ENCODE measurements around the gene CREB3L1.
"Not testable (repeated sequence)": the region's sequence is repeated elsewhere in the genome, so short reads cannot be mapped to it uniquely, and the experiment has no call there.

CREB3L1 gene

DNA sequence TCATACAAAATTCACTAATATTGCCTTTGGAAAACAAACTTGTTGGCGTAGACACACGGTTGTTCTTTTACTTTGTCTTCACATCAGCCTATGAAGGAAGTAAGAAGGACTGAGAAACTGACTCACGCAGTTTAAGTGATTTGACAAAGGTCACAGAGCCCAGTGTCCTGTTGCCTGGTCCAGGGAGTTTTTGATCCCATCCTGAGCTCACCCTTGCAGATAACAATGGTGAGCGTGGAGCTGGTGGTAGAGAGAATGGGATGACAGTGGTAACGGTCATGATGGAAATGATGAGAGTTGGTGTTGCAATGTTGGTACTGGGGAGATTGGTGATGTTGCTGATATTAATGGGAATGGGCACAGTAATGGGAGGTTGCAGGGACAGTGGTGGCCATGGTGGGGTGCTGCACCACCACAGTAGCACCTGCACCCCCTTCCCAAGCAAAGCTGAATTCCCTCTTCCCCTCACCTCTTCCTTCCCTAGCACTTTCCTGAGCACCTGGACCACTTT, 22.0 kb downstream of the CREB3L1 start:
- DNase-seq = no peak
- 100% methylated on average over 5 of the region's 5 CpGs for WGBS (ENCODE audit: insufficient coverage)
- Histone ChIP-seq H3K4me3 (ENCODE audit: control insufficient read depth in 1 of 7, extremely low read depth in 1 of 7, insufficient read depth in 4 of 7, low read depth in 2 of 7, low read length in 6 of 7) (no peak overlapping the region), H3K9me3 (ENCODE audit: control extremely low read depth in 1 of 5, control insufficient read depth in 4 of 5, insufficient read depth in 2 of 5, low read depth in 1 of 5, low read length in 4 of 5) (no peaks in the 10 kb centered on the region), H3K27me3 (replicated peaks in 2 of 5; ENCODE audit: control insufficient read depth in 4 of 5, insufficient read depth in 5 of 5, low read length in 4 of 5) (peaks cover 0 to 21% (median 9%) of the 10 kb centered on the region in 5 experiments), H3K36me3 (ENCODE audit: control insufficient read depth in 4 of 4, insufficient read depth in 4 of 4, low read length in 3 of 4) (no peaks in the 10 kb centered on the region), H3K27ac (ENCODE audit: insufficient read depth in 1 of 2, low read depth in 1 of 2, low read length in 2 of 2, poor library complexity in 1 of 2, severe bottlenecking in 2 of 2) (no peak overlapping the region), H3K4me1 (ENCODE audit: control extremely low read depth in 1 of 4, control insufficient read depth in 4 of 4, insufficient read depth in 4 of 4, low read length in 3 of 4) (peaks cover 1 to 21% (median 16%) of the 10 kb centered on the region in 4 experiments)
- ChIA-PET CTCF (interaction anchor here (1.1 to 6.8 kb wide), 5 partner anchors 9 to 66 kb away, joined by 3 to 50 read pairs (median 4); no protein-coding TSS in a partner anchor), POLR2A (no interaction called here)

DNA sequence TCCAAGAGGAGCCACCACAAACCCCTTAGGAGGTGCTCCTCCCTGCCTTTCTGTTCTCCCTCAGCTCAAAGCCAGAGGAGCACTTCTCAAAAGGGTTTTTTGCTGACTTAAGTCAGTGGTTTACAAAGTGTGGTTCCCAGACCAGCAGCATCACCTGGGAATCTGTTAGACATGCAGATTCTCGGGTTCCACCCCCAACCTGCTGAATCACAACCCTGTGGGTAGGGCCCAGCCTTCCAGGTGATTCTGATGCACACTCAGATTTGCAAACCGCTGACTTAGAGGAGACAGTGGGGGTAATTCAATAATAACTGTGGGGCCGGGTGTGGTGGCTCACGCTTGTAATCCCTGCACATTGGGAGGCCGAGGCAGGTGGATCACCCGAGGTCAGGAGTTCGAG, 22.8 kb downstream of the CREB3L1 start:
- ChIA-PET CTCF (interaction anchor here (1.1 to 6.8 kb wide), 5 partner anchors 9 to 65 kb away, joined by 3 to 50 read pairs (median 4); no protein-coding TSS in a partner anchor), POLR2A (no interaction called here)
- 94% methylated on average over 7 of the region's 7 CpGs for WGBS (ENCODE audit: insufficient coverage)
- Histone ChIP-seq H3K36me3 (ENCODE audit: control insufficient read depth in 4 of 4, insufficient read depth in 4 of 4, low read length in 3 of 4) (no peaks in the 10 kb centered on the region), H3K4me3 (ENCODE audit: control insufficient read depth in 1 of 7, extremely low read depth in 1 of 7, insufficient read depth in 4 of 7, low read depth in 2 of 7, low read length in 6 of 7) (no peak overlapping the region), H3K4me1 (ENCODE audit: control extremely low read depth in 1 of 4, control insufficient read depth in 4 of 4, insufficient read depth in 4 of 4, low read length in 3 of 4) (peaks cover 1 to 17% (median 13%) of the 10 kb centered on the region in 4 experiments), H3K27ac (ENCODE audit: insufficient read depth in 1 of 2, low read depth in 1 of 2, low read length in 2 of 2, poor library complexity in 1 of 2, severe bottlenecking in 2 of 2) (no peak overlapping the region), H3K9me3 (ENCODE audit: control extremely low read depth in 1 of 5, control insufficient read depth in 4 of 5, insufficient read depth in 2 of 5, low read depth in 1 of 5, low read length in 4 of 5) (no peaks in the 10 kb centered on the region), H3K27me3 (replicated peaks in 2 of 5; ENCODE audit: control insufficient read depth in 4 of 5, insufficient read depth in 5 of 5, low read length in 4 of 5) (peaks cover 0 to 21% (median 9%) of the 10 kb centered on the region in 5 experiments)
- DNase-seq = no peak

DNA sequence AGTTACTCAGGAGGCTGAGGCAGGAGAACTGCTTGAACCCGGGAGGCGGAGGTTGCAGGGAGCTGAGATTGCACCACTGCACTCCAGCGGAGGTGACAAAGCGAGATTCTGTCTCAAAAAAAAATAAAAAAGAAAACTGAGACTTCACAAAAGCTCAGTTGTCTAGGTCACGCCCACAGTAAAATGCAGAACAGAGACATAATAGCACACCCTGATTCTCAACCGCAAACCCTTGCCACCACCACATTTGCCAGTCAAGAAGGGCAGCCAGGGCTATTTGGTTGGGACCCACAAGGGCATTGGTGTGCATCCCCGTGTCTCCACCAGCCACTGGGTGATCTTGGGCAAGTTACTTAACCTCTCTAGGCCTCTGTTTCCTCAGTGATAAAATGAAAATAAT, 25.4 kb downstream of the CREB3L1 start:
- DNase-seq = no peak
- Histone ChIP-seq H3K4me3 (ENCODE audit: control insufficient read depth in 1 of 7, extremely low read depth in 1 of 7, insufficient read depth in 4 of 7, low read depth in 2 of 7, low read length in 6 of 7) (no peak overlapping the region), H3K27me3 (replicated peaks in 2 of 5; ENCODE audit: control insufficient read depth in 4 of 5, insufficient read depth in 5 of 5, low read length in 4 of 5) (peaks cover 0 to under 1% (median 0%) of the 10 kb centered on the region in 5 experiments), H3K9me3 (ENCODE audit: control extremely low read depth in 1 of 5, control insufficient read depth in 4 of 5, insufficient read depth in 2 of 5, low read depth in 1 of 5, low read length in 4 of 5) (no peaks in the 10 kb centered on the region), H3K36me3 (ENCODE audit: control insufficient read depth in 4 of 4, insufficient read depth in 4 of 4, low read length in 3 of 4) (no peaks in the 10 kb centered on the region), H3K4me1 (ENCODE audit: control extremely low read depth in 1 of 4, control insufficient read depth in 4 of 4, insufficient read depth in 4 of 4, low read length in 3 of 4) (peaks cover 0 to 4% (median 0%) of the 10 kb centered on the region in 4 experiments), H3K27ac (ENCODE audit: insufficient read depth in 1 of 2, low read depth in 1 of 2, low read length in 2 of 2, poor library complexity in 1 of 2, severe bottlenecking in 2 of 2) (no peak overlapping the region)
- WGBS (ENCODE audit: insufficient coverage) = 92% methylated on average over 6 of the region's 7 CpGs
- CTCF ChIA-PET = interaction anchor here (2.8 kb wide), 1 partner anchor 61 kb away, joined by 13 read pairs; no protein-coding TSS in a partner anchor
- POLR2A ChIA-PET = no interaction called here

DNA sequence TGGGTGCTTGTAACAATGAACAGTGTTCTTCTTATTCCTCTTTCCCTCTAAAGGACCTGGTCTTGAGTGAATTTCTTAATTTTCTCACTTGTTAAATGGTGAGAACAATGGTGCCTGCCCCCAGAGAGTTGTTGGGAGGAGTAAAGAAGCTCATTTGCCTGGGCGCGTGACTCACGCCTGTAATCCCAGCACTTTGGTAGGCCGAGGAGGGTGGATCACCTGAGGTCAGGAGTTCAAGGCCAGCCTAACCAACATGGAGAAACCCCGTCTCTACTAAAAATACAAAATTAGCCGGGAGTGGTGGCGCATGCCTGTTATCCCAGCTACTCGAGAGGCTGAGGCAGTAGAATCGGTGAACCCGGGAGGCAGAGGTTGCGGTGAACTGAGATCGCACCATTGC, 26.6 kb downstream of the CREB3L1 start:
- CTCF ChIA-PET = interaction anchor here (0.9 to 2.8 kb wide), 9 partner anchors 8 to 179 kb away, joined by 3 to 13 read pairs (median 3); partner anchors contain the start of gene CREB3L1
- POLR2A ChIA-PET = not testable (repeated sequence)

DNA sequence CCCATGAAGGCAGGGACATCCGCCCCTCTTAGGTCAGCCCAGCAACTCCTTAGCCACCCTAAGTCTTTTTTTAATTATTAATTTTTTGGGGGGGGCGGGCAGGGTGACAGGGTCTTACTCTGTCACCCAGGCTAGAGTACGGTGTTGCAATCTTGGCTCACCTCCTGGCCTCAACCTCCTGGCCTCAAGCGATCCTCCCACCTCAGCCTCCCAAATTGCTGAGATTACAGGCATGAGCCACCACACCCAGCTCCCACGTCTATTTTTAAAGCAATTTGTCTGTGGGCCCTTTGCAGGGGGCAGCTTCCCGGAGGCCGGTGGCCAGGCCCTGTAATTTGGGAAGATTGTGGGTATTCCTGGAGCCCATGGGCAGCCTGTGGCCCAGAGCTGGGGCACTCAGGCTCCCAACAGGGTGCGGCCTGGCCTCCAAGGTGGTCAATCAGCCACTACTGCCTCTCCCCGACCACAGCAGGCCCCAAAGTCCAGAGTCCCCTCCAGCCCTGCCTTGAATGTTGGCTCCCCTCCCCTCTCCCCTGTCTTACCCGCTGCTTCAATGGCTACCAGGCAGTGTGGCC, 27.2 kb downstream of the CREB3L1 start:
- CTCF ChIA-PET = interaction anchor here (0.9 to 2.8 kb wide), 9 partner anchors 9 to 180 kb away, joined by 3 to 13 read pairs (median 3); partner anchors contain the start of gene CREB3L1
- Histone ChIP-seq H3K27me3 (replicated peaks in 2 of 5; ENCODE audit: control insufficient read depth in 4 of 5, insufficient read depth in 5 of 5, low read length in 4 of 5) (no peaks in the 10 kb centered on the region), H3K4me1 (ENCODE audit: control extremely low read depth in 1 of 4, control insufficient read depth in 4 of 4, insufficient read depth in 4 of 4, low read length in 3 of 4) (peaks cover 7 to 17% (median 14%) of the 10 kb centered on the region in 4 experiments), H3K36me3 (ENCODE audit: control insufficient read depth in 4 of 4, insufficient read depth in 4 of 4, low read length in 3 of 4) (no peaks in the 10 kb centered on the region), H3K4me3 (ENCODE audit: control insufficient read depth in 1 of 7, extremely low read depth in 1 of 7, insufficient read depth in 4 of 7, low read depth in 2 of 7, low read length in 6 of 7) (no peak overlapping the region), H3K27ac (ENCODE audit: insufficient read depth in 1 of 2, low read depth in 1 of 2, low read length in 2 of 2, poor library complexity in 1 of 2, severe bottlenecking in 2 of 2) (no peak overlapping the region), H3K9me3 (ENCODE audit: control extremely low read depth in 1 of 5, control insufficient read depth in 4 of 5, insufficient read depth in 2 of 5, low read depth in 1 of 5, low read length in 4 of 5) (no peaks in the 10 kb centered on the region)
- POLR2A ChIA-PET = no interaction called here
- DNase-seq = no peak
- 96% methylated on average over 8 of the region's 10 CpGs for WGBS (ENCODE audit: insufficient coverage)

More for the DNA sequence above, 26.6 kb downstream of the CREB3L1 start:
- not testable (repeated sequence) for H3K4me3 ChIP-seq (ENCODE audit: control insufficient read depth in 1 of 7, extremely low read depth in 1 of 7, insufficient read depth in 4 of 7, low read depth in 2 of 7, low read length in 6 of 7); H3K27ac ChIP-seq (ENCODE audit: insufficient read depth in 1 of 2, low read depth in 1 of 2, low read length in 2 of 2, poor library complexity in 1 of 2, severe bottlenecking in 2 of 2); H3K9me3 ChIP-seq (ENCODE audit: control extremely low read depth in 1 of 5, control insufficient read depth in 4 of 5, insufficient read depth in 2 of 5, low read depth in 1 of 5, low read length in 4 of 5); H3K36me3 ChIP-seq (ENCODE audit: control insufficient read depth in 4 of 4, insufficient read depth in 4 of 4, low read length in 3 of 4); H3K27me3 ChIP-seq (replicated peaks in 2 of 5; ENCODE audit: control insufficient read depth in 4 of 5, insufficient read depth in 5 of 5, low read length in 4 of 5); DNase-seq
- peaks cover under 1 to 11% (median 7%) of the 10 kb centered on the region in 4 experiments for H3K4me1 ChIP-seq (ENCODE audit: control extremely low read depth in 1 of 4, control insufficient read depth in 4 of 4, insufficient read depth in 4 of 4, low read length in 3 of 4)
- 100% methylated on average over 12 of the region's 12 CpGs for WGBS (ENCODE audit: insufficient coverage)

DNA sequence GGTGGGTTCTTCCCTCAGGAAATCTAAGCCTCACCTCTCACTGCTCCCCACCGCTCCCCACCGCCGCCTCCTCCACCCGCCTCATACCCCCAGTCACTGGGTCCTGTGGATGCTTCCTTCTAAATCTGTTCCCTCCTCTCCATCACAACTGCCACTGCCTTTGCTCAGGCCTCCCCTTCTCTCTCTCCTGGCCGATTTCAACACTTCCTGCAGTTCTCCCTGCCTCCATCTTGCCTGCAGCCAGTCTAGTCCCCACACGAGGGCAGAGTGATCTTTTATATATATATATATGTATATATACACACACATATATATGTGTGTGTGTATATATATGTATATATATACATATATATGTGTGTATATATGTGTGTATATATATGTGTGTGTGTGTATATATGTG, 27.8 kb downstream of the CREB3L1 start:
- no peak overlapping the region for H3K27ac ChIP-seq (ENCODE audit: insufficient read depth in 1 of 2, low read depth in 1 of 2, low read length in 2 of 2, poor library complexity in 1 of 2, severe bottlenecking in 2 of 2)
- H3K4me1 ChIP-seq (ENCODE audit: control extremely low read depth in 1 of 4, control insufficient read depth in 4 of 4, insufficient read depth in 4 of 4, low read length in 3 of 4) = peaks cover 7 to 21% (median 17%) of the 10 kb centered on the region in 4 experiments
- no peaks in the 10 kb centered on the region for H3K27me3 ChIP-seq (replicated peaks in 2 of 5; ENCODE audit: control insufficient read depth in 4 of 5, insufficient read depth in 5 of 5, low read length in 4 of 5)
- DNase-seq = peak; percentile 60 to 85 (median 82)
- H3K36me3 ChIP-seq (ENCODE audit: control insufficient read depth in 4 of 4, insufficient read depth in 4 of 4, low read length in 3 of 4) = no peaks in the 10 kb centered on the region
- CTCF ChIA-PET = interaction anchor here (0.9 to 14.0 kb wide), 7 partner anchors 10 to 65 kb away, joined by 3 to 240 read pairs (median 6); no protein-coding TSS in a partner anchor
- POLR2A ChIA-PET = no interaction called here
- WGBS (ENCODE audit: insufficient coverage) = 85% methylated on average over 4 of the region's 6 CpGs
- H3K9me3 ChIP-seq (ENCODE audit: control extremely low read depth in 1 of 5, control insufficient read depth in 4 of 5, insufficient read depth in 2 of 5, low read depth in 1 of 5, low read length in 4 of 5) = no peaks in the 10 kb centered on the region
- no peak overlapping the region for H3K4me3 ChIP-seq (ENCODE audit: control insufficient read depth in 1 of 7, extremely low read depth in 1 of 7, insufficient read depth in 4 of 7, low read depth in 2 of 7, low read length in 6 of 7)

DNA sequence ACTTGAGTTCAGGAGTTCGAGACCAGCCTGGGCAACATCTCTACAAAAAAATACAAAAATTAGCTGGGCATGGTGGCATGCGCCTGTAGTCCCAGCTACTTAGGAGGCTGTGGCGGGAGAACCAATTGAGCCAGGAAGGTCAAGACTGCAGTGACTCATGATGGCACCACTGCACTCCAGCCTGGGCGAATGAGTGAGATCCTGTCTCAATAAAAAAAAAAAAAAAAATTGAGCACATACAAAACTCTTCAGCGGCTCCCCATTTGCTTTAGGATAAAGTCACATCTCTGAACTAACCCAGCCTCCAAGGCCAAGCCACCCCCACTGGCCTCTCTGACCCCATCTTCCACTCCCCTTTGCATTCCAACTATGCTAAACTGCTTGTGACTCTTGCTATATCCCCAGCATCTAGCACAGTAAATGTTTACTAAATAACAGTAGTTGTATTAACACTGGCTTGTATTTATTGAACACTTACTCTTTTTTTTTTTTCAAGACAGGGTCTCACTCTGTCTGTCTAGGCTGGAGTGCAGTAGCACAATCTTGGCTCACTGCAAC, 28.9 kb downstream of the CREB3L1 start:
- 100% methylated on average over 3 of the region's 5 CpGs for WGBS (ENCODE audit: insufficient coverage)
- Histone ChIP-seq H3K27ac (ENCODE audit: insufficient read depth in 1 of 2, low read depth in 1 of 2, low read length in 2 of 2, poor library complexity in 1 of 2, severe bottlenecking in 2 of 2) (no peak overlapping the region), H3K27me3 (replicated peaks in 2 of 5; ENCODE audit: control insufficient read depth in 4 of 5, insufficient read depth in 5 of 5, low read length in 4 of 5) (no peaks in the 10 kb centered on the region), H3K4me1 (ENCODE audit: control extremely low read depth in 1 of 4, control insufficient read depth in 4 of 4, insufficient read depth in 4 of 4, low read length in 3 of 4) (peaks cover 7 to 21% (median 17%) of the 10 kb centered on the region in 4 experiments), H3K9me3 (ENCODE audit: control extremely low read depth in 1 of 5, control insufficient read depth in 4 of 5, insufficient read depth in 2 of 5, low read depth in 1 of 5, low read length in 4 of 5) (no peaks in the 10 kb centered on the region), H3K36me3 (ENCODE audit: control insufficient read depth in 4 of 4, insufficient read depth in 4 of 4, low read length in 3 of 4) (no peaks in the 10 kb centered on the region), H3K4me3 (ENCODE audit: control insufficient read depth in 1 of 7, extremely low read depth in 1 of 7, insufficient read depth in 4 of 7, low read depth in 2 of 7, low read length in 6 of 7) (no peak overlapping the region)
- POLR2A ChIA-PET = no interaction called here
- CTCF ChIA-PET = interaction anchor here (1.1 to 14.0 kb wide), 8 partner anchors 9 to 66 kb away, joined by 3 to 240 read pairs (median 6); no protein-coding TSS in a partner anchor
- DNase-seq = no peak

Measured in common myeloid progenitor, CD34-positive (primary cell).